ENCODE results near the gene TSPAN11.

DNA sequence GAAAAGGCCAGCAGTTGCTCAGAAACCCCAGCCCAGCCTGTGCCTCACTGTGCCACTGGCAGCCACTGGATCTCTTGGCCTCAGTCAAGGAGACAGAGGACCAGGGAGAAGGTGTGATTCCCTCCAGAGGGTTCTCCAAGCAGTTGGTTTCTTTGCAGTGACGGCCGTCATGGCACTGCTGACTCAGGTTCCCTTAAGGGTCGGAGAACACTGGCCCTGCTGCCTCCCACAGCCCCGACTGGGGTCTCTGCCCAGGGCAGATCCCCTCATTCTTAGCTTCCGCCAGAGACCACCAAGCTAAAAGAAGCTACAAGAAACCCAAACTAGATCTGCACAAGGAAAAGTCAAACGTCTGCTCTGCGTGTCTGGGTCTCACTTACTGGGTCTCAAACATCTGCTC lies 16.4 kb downstream of the TSPAN11 start:
- TF ChIP-seq SIN3A (IDR thresholded peaks at IDR 0.05; ENCODE audit: borderline replicate concordance, insufficient read depth, low read depth, low read length), result no peak
- TF ChIP-seq CTCF (IDR thresholded peaks at IDR 0.05), result no peak
- no peak for TF ChIP-seq POLR2AphosphoS5 (IDR thresholded peaks at IDR 0.05; ENCODE audit: low read depth, low read length)
- no peak for TF ChIP-seq REST (IDR thresholded peaks at IDR 0.05; ENCODE audit: insufficient read depth in 1 of 2, low read depth in 2 of 2, low read length in 1 of 2)
- TF ChIP-seq TCF7L2 (IDR thresholded peaks at IDR 0.05; ENCODE audit: low read depth, low read length), result no peak
